GM18867 (cell line): ENCODE measurements around the gene NR1D2.
A peak's percentile ranks its signal among the peaks of the same experiment; 100 is the strongest.

Source experiments
- ATAC-seq: cut with Tn5 transposase; IDR thresholded peaks from one replicate; pipeline ENCODE4 v1.9.1; 2021; ENCODE audit warnings: mild to moderate bottlenecking, moderate library complexity; ENCODE audit not compliant: unreplicated experiment

The NR1D2 gene

DNA sequence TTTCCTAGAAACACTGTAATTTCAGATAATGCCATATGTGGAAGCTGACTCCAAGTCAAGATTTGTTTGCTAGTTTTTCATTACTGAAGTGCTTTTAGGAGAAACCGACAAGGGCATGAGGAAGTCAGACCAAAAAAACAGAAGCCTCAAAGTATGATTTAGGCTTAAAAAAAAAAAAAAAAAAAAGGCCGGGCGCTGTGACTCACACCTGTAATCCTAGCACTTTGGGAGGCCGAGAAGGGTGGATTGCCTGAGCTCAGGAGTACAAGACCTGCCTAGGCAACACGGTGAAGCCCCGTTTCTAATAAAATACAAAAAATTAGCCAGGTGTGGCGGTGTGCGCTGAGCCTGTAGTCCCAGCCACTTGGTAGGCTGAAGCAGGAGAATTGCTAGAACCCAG is 16.6 kb upstream of the NR1D2 start:
- no peak for ATAC-seq

DNA sequence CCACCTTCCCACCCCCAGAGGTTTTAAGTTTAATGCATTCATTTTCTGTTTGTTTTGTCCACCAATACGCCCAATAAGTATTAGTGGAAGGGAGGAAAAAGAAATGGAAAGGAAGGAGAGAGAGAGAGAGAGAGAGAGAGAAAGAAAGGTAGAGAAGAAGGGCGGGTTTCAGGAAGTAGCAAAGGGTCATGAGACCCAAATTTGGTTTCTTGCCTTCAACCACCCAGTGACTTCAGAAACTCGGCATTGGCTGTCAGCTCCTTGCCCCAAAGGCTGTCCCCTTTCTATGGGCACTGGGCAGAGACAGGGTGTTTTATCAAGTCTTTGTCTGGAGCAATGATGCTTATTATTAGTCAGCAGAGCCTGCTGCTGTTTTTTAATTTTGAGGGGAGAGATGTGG is 13.5 kb upstream of the NR1D2 start:
- ATAC-seq, result peak; percentile 40

DNA sequence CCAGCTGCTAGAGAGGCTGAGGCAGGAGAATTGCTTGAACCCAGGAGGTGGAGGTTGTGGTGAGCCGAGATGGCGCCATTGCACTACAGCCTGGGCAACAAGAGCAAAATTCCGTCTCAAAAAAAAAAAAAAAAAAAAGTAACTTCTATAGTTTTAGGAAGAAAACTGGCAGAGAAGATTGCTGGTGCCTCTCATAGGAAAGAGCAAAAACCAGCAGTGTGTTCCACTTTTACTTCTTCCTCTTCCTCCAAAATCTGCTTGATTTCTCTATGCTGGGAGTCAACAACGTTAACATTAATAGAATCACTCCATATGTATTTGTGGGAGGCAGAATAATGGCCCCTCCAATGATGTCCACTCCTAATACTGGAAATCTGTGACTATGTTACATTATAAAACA is 12.5 kb upstream of the NR1D2 start:
- ATAC-seq, result no peak

GRCh38 chr3:23934253-23934652 is 10.8 kb upstream of the NR1D2 start:
- no peak for ATAC-seq

DNA sequence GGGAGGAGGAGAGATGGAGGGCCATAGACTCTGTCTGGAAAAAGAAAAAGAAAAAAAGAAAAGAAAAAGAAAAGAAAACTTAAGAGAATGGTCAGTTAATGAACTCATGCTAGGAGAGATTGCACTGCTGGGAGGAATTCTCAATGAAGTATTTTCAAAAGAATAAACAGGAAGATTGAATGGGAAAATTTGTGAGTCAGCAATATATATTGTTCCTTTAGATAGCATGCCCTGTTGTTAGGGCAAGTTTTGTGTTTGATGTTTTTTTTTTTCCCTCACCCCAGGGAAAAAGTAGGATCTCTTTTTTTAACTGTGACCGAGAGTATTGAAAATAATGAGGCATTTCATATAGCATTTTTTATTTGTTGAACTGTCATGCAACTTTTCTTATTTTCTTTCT is 7.8 kb upstream of the NR1D2 start:
- ATAC-seq, result no peak

DNA sequence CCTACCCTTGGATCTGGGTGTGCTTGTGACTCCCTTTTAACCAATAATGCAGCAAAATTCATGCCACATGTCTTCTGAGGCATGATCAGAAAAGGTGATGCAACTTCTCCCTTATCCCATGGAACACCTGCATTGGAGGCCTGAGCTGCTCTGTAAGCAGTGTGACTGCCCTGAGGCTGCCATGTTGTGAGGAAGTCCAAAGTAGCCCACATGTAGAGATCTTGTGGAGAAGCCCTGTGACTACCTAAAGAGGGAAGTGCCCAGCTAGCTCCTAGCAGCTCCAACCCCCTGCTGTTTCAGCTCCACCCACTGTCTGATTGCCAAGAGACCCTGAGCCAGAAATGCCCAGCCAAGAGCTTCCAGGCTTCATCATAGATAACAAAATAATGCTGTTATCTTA is 6.4 kb upstream of the NR1D2 start:
- ATAC-seq, result no peak

DNA sequence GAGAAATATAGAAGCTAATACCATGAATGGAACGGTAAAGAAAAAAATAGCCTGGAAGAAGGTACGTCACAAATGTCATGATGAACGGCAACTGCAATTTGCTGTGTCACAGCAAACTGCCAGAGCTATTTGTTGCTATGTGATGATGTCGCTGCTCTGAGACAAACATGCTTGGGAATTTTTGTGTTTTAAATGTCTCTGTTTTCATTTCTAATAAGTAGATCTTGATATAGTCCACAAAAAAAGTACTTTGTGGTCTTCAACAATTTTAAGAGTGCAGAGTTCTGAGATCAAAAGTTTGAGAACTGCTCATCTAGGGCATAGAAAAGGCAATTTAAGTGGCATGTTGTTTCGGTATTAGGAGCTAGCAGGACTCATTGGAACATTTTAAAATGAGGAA is 4.3 kb upstream of the NR1D2 start:
- ATAC-seq, result no peak

GRCh38 chr3:23941440-23941839 is 3.6 kb upstream of the NR1D2 start:
- ATAC-seq, result no peak

- ATAC-seq, result no peak
These were observed 2.5 kb upstream of the NR1D2 start for GRCh38 chr3:23942546-23942945.

DNA sequence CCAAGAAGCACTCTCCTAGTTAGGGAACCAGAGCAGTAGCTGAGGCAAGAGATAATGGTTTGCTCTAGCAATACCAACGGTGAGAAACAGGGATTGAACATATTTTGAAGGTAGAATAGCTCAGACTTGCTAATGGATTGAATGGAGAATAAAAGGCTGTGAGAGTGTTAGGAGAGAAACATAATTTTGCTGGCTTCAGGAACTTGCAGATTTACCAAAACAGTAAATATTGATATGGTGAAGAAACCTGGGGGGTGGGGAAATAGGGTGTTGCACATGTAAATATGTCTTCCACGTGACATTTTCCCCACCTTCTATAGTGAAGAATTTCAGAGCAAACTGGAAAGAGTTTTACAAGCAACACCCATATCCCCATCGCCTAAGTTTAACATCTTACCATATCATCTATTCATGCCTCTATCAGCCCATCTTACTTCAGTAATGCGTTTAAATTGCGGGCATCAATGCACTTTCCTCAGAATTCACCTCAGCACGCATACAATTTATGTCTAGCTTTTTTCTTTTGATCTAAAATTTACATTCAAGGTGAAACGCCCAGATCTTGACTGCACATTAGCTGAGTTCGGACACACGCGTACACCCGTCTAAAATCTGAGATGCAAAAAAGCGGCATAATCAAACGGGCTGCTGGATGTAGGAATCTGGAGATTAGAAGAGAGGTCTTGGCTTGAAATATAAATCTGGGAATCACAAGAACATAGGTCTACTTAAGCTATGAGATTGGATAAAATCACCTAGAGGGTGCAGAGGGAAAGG is 891 bp upstream of the NR1D2 start:
- no peak for ATAC-seq

- ATAC-seq, result no peak
These were observed 502 bp downstream of the NR1D2 start for GRCh38 chr3:23945663-23945912.

DNA sequence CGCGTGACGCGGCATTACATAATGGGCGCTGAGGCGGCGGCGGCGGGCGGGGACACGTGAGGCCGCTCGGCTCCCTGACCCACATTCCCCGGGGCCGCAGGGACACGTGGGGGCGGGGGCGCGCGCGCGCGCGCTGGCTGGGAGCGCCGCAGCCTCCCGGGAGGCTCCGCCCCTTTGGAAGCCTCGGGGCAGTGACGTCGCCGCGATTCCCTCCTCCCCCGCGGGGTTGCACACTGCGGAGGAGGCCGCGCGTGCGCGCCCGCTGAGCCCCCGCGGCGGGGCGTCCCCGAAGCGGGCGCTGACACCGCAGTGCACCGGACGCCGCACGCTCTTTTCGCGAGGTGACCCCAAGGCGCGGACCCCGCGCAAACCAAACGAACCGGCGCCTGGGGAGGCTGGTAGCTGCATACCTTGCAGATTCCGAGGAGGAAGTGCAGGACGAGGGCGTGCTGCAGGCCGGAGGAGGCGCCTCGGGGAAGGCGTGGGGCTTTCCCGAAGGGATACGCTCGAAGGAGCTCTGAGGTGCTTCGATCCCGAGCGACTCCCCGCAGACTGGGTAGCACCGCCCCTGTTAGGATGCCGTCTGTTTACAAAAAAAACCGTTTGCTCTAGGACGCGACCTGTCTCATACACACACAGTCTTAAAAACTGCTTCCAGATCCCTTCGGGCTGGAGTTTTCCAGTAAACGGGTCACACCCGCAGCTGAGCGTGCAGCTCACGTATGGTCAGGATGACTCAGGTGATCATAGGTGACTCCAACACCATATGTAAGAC is 1.0 kb downstream of the NR1D2 start:
- ATAC-seq, result peak; percentile 82

GRCh38 chr3:23948761-23949160 is 3.7 kb downstream of the NR1D2 start:
- no peak for ATAC-seq

DNA sequence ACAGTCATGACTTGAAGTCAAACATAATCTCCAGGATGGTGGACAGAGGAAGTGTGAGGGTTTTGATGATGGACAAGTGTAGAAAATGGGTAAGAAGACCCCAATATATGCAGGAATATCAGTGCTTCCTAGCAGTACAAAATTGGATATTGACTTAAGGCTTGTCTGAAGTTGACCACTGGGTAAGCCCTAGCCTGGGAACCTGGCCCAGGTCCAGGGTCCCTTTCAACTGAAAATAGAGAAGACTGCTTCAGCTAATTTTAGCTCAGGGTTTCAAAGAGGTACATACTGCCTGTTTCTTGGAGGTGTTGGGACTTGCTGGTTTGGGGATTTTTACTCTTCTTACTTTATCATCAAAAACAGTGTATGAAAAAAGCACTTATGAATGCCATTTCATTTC is 4.7 kb downstream of the NR1D2 start:
- no peak for ATAC-seq

DNA sequence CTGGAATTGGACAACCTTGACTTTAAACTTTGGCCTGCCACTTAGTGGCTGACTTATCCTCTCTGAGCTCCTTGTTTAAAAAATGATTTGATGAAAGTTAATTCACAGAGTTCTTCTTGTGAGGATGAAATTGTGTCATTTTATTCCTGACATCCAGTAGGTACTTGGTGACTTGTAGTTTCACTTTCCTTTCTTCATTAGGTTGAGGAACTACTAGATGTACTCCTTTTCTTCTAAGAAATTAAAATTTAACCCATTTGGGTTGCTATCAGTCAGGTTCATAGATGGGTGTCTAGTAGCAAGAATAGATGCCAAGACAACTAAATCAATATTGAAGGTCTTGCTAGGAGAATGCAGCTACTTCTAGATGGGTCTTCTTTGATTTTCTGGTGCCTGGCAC is 5.2 kb downstream of the NR1D2 start:
- no peak for ATAC-seq

GRCh38 chr3:23952646-23953045 is 7.6 kb downstream of the NR1D2 start:
- ATAC-seq, result peak; percentile 60

DNA sequence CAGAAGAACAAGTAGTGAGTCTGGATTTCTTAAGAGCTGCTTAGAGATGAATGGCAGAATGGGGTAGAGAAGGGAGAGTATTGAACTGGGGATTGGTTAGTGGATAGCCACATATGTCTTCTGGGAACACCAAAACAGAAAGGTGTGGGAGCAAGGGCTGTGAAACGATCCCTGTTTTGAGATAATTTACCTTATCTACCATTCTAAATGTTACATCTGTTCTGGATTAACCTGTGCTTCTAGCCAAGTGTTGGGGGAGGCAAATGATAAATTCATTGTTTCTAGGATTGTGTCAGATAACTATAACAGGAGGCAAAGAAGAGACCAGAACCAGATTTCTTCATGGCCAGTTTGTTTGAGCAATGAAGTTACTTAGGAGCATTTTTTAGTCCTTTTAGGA is 8.4 kb downstream of the NR1D2 start:
- ATAC-seq, result no peak

GRCh38 chr3:23954144-23954543 is 9.1 kb downstream of the NR1D2 start:
- no peak for ATAC-seq

DNA sequence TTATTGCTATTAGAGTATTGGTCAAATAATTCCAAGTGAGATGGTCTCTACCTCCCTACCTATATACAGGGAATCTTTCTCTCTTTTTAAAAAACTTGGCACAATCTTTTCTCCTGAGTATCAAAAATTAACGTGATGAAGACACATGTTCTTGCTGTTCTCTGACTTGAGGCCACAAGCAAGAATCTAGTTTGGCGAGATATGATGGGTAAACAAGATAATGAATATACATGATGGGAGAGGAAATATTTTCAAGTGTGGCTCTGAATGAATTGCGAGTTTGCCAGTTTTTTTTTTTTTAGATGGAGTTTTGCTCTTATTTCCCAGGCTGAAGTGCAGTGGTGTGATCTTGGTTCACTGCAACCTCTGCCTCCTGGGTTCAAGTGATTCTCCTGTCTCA is 11.6 kb downstream of the NR1D2 start:
- ATAC-seq, result no peak

DNA sequence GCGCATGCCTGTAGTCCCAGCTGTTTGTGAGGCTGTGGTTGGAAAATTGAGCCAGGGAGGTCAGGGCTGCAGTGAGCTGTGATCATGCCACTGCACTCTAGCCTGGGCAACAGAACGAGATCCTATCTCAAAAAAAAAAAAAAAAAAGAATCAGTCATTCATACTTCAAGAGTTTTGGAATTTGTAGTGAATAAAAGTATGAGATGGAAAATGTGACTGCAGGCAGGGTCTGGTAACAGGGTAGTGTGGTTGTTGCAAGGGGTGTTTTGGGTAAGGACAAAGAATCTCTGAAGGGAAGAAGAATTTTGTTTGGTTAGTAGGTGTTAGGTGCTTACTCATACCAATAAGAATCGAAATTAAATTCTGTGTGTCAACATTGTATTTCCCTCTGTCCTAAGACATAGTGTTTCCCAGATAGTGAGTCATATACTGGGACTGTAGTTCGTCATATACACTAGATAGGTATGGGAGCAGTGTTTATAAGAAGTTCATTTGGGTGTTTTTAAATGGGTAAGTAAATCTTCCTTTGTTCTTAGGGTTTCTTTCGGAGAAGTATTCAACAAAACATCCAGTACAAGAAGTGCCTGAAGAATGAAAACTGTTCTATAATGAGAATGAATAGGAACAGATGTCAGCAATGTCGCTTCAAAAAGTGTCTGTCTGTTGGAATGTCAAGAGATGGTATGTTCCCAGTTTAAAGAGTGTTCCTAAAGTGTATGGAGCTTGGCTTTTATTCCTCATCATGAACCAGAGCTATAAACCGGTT is 14.2 kb downstream of the NR1D2 start:
- peak; percentile 59 for ATAC-seq

- no peak for ATAC-seq
These were observed 15.6 kb downstream of the NR1D2 start for GRCh38 chr3:23960649-23961048.

GRCh38 chr3:23961066-23961465 is 16.0 kb downstream of the NR1D2 start:
- no peak for ATAC-seq
